Ishikawa (cell line): ENCODE measurements around the gene PRRX2.

Experiments used
- CEBPB ChIP-seq: IDR thresholded peaks from 2 replicates; pipeline ENCODE4 v1.6.1; 2012
- CREB1 ChIP-seq: IDR thresholded peaks from 2 replicates; pipeline ENCODE4 v1.6.1; 2012; ENCODE audit warnings: low read depth
- EGR1 ChIP-seq: IDR thresholded peaks from 2 replicates; pipeline ENCODE4 v1.6.1; 2012
- EP300 ChIP-seq: IDR thresholded peaks from 2 replicates; pipeline ENCODE4 v1.6.1; 2012; ENCODE audit warnings: borderline replicate concordance
- FOXM1 ChIP-seq: IDR thresholded peaks from 2 replicates; pipeline ENCODE4 v1.6.1; 2012; ENCODE audit warnings: low read depth, borderline replicate concordance
- NFIC ChIP-seq: IDR thresholded peaks from 2 replicates; pipeline ENCODE4 v1.6.1; 2012
- RAD21 ChIP-seq: IDR thresholded peaks from 2 replicates; pipeline ENCODE4 v1.6.1; 2012; ENCODE audit warnings: low read depth
- TAF1 ChIP-seq: IDR thresholded peaks from 2 replicates; pipeline ENCODE4 v1.6.1; 2012; ENCODE audit warnings: low read depth, mild to moderate bottlenecking
- TCF12 ChIP-seq: IDR thresholded peaks from 2 replicates; pipeline ENCODE4 v1.6.1; 2012; ENCODE audit warnings: low read depth
- TEAD4 ChIP-seq: IDR thresholded peaks from 2 replicates; pipeline ENCODE4 v1.6.1; 2012
- YY1 ChIP-seq: IDR thresholded peaks from 2 replicates; pipeline ENCODE4 v1.6.1; 2012; ENCODE audit warnings: low read depth
- ZBTB7A ChIP-seq: IDR thresholded peaks from 2 replicates; pipeline ENCODE4 v1.6.1; 2012; ENCODE audit warnings: low read depth
- TF ChIP-seq, protein P1 (sequence below): IDR thresholded peaks from 2 replicates; pipeline ENCODE4 v1.6.1; 2012; ENCODE audit warnings: low read depth, mild to moderate bottlenecking
- TF ChIP-seq, protein P2 (sequence below): IDR thresholded peaks from 2 replicates; pipeline ENCODE4 v1.6.1; 2012
- TF ChIP-seq, protein P3 (sequence below): IDR thresholded peaks from 2 replicates; pipeline ENCODE4 v1.6.1; 2012

The PRRX2 gene

DNA sequence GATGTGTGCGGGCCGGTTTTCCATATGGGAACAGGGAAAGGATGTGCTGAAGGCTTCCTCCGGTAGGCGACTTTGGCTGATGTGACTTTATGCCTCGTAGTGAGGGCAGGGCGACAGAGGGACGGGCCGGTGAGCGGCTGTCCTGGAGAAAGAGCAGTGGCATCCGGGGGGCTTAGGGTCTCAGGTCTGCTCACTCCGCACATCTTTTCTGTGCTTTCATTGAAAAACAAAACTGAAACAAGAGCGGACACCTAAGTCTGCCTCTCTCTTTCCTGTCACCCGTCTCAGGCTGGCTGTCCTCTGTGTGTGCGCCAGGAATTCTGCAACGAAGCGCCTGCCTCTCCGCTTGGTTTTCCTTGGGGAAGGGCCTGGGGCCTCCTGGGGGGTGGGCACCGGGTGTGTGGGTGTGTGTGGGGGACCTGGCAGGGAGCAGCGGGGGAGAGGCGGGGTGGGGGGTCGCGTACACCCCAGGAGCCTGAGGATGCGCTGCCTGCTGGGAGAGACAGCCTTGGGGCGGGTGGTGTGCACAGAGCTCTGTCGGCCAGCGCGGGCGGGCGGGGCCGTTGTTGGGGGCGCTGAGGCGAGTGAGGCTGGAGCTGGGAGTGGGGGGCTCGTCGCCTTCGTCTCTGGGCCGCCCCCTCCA, 580 bp upstream of the PRRX2 start:
- TF ChIP-seq YY1 = no peak
- TF ChIP-seq TCF12 = no peak
- TF ChIP-seq, protein P1, sequence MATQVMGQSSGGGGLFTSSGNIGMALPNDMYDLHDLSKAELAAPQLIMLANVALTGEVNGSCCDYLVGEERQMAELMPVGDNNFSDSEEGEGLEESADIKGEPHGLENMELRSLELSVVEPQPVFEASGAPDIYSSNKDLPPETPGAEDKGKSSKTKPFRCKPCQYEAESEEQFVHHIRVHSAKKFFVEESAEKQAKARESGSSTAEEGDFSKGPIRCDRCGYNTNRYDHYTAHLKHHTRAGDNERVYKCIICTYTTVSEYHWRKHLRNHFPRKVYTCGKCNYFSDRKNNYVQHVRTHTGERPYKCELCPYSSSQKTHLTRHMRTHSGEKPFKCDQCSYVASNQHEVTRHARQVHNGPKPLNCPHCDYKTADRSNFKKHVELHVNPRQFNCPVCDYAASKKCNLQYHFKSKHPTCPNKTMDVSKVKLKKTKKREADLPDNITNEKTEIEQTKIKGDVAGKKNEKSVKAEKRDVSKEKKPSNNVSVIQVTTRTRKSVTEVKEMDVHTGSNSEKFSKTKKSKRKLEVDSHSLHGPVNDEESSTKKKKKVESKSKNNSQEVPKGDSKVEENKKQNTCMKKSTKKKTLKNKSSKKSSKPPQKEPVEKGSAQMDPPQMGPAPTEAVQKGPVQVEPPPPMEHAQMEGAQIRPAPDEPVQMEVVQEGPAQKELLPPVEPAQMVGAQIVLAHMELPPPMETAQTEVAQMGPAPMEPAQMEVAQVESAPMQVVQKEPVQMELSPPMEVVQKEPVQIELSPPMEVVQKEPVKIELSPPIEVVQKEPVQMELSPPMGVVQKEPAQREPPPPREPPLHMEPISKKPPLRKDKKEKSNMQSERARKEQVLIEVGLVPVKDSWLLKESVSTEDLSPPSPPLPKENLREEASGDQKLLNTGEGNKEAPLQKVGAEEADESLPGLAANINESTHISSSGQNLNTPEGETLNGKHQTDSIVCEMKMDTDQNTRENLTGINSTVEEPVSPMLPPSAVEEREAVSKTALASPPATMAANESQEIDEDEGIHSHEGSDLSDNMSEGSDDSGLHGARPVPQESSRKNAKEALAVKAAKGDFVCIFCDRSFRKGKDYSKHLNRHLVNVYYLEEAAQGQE = no peak
- TF ChIP-seq ZBTB7A = no peak; the same call in 1 of the 2 replicates
- TF ChIP-seq, protein P2, sequence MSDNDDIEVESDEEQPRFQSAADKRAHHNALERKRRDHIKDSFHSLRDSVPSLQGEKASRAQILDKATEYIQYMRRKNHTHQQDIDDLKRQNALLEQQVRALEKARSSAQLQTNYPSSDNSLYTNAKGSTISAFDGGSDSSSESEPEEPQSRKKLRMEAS = no peak
- TF ChIP-seq CEBPB = no peak
- TF ChIP-seq, protein P3, sequence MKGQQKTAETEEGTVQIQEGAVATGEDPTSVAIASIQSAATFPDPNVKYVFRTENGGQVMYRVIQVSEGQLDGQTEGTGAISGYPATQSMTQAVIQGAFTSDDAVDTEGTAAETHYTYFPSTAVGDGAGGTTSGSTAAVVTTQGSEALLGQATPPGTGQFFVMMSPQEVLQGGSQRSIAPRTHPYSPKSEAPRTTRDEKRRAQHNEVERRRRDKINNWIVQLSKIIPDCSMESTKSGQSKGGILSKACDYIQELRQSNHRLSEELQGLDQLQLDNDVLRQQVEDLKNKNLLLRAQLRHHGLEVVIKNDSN = no peak
- no peak for TF ChIP-seq EP300
- no peak for TF ChIP-seq RAD21
- TF ChIP-seq FOXM1 = no peak
- no peak for TF ChIP-seq EGR1
- no peak for TF ChIP-seq NFIC

DNA sequence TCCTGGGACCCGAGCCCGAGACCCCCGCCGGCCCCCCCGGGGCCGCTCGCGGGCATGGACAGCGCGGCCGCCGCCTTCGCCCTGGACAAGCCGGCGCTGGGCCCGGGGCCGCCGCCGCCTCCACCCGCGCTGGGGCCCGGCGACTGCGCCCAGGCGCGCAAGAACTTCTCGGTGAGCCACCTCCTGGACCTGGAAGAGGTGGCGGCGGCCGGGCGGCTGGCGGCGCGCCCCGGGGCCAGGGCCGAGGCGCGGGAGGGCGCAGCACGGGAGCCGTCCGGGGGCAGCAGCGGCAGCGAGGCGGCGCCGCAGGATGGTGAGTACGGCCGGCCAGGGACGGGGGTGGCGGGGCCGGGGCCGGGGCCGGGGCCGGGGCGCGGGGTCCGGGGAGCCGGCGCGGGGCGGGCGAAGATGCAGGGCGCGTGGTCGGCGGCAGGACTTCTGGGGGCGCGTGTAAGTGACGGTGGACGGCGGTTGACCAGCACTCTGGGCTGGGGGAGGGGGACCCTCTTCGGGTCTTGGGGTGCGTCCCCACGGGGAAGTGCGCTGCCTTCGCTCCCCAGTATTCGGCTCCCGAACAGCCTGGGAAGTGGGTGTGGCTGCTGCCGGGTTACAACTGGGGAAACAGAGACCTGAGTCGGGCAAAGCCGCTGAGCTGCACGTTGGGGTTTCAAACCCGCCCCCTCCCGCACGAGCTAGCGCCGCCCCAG, 520 bp downstream of the PRRX2 start:
- TF ChIP-seq RAD21 (no peak), CEBPB (no peak), CREB1 (no peak), EP300 (no peak), EGR1 (no peak), TAF1 (no peak), ZBTB7A (no peak), TEAD4 (no peak), TCF12 (no peak), FOXM1 (no peak), NFIC (no peak), YY1 (no peak)
- TF ChIP-seq, protein P3 = no peak
- TF ChIP-seq, protein P2 = no peak
- TF ChIP-seq, protein P1 = no peak

DNA sequence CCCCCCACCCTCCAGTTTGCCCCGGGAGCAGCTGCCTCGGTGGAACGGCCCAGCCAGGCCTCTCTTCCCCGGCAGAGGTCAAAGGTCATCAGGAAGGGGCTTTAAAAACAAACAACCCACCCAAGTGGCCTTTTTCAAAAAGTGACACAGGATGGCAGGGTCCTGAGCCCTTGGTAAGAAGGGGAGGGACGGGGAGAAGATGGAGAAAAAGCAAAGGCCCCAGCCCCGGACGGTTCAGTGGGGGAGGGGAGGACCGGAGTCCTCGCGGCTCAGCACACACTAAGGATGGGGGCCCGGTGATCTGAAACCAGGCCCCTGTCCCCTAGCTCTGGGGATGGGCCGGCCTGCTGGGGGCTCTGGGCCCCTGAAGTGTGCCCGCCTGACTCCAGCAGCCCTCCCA, 1.1 kb downstream of the PRRX2 start:
- TF ChIP-seq NFIC (no peak), RAD21 (no peak), TAF1 (no peak), YY1 (no peak), EGR1 (no peak), FOXM1 (no peak), TCF12 (no peak), TEAD4 (no peak), CREB1 (no peak), EP300 (no peak), ZBTB7A (no peak), CEBPB (no peak)
- TF ChIP-seq, protein P2 = no peak
- TF ChIP-seq, protein P3 = no peak
- TF ChIP-seq, protein P1 = no peak
